Medulla oblongata (tissue), 1 donor: Measurements from ENCODE around the gene IPO4.
"Not testable (repeated sequence)": the region's sequence is repeated elsewhere in the genome, so short reads cannot be mapped to it uniquely, and the experiment has no call there.

Experiments
- DNase-seq: peaks from one replicate; pipeline ENCODE4 v3.0.0-alpha.2; 2015; ENCODE audit errors: extremely low spot score

IPO4 gene, protein sequence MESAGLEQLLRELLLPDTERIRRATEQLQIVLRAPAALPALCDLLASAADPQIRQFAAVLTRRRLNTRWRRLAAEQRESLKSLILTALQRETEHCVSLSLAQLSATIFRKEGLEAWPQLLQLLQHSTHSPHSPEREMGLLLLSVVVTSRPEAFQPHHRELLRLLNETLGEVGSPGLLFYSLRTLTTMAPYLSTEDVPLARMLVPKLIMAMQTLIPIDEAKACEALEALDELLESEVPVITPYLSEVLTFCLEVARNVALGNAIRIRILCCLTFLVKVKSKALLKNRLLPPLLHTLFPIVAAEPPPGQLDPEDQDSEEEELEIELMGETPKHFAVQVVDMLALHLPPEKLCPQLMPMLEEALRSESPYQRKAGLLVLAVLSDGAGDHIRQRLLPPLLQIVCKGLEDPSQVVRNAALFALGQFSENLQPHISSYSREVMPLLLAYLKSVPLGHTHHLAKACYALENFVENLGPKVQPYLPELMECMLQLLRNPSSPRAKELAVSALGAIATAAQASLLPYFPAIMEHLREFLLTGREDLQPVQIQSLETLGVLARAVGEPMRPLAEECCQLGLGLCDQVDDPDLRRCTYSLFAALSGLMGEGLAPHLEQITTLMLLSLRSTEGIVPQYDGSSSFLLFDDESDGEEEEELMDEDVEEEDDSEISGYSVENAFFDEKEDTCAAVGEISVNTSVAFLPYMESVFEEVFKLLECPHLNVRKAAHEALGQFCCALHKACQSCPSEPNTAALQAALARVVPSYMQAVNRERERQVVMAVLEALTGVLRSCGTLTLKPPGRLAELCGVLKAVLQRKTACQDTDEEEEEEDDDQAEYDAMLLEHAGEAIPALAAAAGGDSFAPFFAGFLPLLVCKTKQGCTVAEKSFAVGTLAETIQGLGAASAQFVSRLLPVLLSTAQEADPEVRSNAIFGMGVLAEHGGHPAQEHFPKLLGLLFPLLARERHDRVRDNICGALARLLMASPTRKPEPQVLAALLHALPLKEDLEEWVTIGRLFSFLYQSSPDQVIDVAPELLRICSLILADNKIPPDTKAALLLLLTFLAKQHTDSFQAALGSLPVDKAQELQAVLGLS

DNA sequence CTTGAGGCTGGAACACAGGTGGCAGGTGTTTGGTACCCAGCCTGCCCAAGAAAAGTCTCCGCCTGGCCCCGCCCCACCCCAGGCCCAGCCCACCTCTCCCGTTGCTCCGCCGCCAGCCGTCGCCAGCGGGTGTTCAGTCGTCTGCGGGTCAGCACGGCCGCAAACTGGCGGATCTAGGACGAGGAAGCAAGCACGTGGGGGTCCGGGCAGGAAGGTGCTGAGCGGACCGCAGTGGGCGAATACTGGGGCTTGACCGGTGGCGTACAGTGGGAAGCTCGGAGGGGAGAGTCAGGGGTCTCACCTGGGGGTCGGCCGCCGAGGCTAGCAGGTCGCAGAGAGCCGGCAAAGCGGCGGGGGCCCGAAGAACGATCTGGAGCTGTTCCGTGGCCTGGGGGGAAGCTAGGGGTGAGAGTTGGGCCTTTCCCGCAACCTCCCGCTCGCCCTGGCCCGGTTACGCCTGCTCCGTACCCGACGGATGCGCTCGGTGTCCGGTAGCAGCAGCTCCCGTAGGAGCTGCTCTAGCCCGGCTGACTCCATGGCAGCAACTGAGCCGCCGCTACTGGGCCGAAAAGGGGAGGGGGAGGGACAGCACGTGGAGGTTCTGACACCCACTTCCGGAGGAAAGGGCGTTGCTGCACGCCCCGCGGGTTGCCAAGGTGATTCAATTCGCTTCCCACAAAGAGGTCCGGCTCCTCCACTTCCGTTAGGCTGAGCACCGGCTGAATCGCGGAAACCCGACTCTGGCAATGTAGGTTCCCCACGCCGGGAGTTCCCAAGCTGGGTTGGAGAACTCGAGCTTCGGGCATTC, at the start of gene IPO4:
Gene IPO4 (minus strand): TSS at position 566 of the 808 bp plus-strand sequence. CDS start 29 bp downstream, at position 537.
- DNase-seq = peak; percentile 96

DNA sequence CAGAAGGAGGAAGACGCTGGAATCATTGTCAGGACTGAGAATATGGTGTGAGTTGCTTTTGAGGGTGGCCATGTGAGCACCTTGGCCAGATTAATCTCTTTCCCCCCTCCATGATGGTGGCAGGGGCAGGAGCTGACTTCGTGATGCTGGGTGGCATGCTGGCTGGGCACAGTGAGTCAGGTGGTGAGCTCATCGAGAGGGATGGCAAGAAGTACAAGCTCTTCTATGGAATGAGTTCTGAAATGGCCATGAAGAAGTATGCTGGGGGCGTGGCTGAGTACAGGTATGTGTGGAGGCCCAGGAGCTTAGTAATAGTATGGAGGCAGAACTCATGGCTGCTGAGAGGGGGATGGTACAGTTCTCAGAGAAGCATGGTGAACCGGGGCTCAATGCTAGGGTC, 49.5 kb upstream of the IPO4 start:
- no peak for DNase-seq

DNA sequence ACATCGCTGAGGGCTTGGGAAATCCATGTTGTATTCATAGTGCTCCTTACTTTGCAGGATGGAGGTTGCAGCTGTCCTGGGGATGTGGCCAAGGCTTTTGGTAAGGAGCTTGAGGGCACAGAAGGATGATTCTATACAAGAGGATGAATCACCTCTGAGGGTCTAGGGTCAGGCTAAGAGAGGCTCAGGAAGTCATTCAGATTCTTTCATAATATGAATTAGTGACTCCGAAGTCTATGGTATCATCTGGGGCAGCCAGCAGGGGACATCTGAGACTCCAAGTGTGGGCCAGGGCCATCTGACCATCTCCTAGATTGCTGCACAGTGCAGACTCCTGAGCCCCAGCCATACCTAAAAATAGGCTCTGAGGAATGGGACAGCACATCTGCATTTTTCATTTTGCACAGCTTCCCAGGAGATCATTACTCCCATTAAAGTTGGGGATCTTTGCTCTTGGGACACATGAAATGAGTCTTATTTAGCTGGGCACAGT, 48.9 kb upstream of the IPO4 start:
- no peak for DNase-seq

DNA sequence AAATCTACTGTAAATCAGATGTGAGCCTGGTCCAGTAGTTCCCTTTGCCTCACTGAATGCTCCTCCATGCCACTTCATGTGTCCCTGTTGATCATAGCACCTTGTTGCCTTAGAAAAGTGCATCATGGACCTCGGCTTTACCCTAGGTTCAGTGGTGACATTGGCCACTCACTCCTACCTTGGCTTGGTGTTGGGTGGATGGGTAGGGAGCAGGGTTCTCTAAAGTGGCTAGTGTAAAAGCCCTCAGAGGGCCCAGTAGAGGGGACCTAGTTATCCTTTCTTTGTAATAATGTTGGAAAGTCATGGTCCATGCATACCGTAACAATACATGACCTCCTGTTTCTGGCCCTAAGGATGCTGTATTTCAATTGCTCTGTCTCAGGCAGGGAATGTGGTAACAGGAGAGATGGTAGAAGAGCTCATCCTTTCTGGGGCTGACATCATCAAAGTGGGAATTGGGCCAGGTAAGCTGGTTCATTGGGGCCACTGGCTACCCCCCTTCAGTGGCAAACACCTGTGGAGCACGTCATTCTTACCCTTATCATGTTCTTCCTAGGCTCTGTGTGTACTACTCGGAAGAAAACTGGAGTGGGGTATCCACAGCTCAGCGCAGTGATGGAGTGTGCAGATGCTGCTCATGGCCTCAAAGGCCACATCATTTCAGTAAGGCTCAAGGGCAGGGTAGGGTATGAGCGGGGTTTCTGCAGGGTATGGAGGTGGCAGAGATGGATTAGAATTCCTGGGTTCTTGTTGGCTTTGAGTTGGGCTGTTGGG, 48.3 kb upstream of the IPO4 start:
- no peak for DNase-seq

DNA sequence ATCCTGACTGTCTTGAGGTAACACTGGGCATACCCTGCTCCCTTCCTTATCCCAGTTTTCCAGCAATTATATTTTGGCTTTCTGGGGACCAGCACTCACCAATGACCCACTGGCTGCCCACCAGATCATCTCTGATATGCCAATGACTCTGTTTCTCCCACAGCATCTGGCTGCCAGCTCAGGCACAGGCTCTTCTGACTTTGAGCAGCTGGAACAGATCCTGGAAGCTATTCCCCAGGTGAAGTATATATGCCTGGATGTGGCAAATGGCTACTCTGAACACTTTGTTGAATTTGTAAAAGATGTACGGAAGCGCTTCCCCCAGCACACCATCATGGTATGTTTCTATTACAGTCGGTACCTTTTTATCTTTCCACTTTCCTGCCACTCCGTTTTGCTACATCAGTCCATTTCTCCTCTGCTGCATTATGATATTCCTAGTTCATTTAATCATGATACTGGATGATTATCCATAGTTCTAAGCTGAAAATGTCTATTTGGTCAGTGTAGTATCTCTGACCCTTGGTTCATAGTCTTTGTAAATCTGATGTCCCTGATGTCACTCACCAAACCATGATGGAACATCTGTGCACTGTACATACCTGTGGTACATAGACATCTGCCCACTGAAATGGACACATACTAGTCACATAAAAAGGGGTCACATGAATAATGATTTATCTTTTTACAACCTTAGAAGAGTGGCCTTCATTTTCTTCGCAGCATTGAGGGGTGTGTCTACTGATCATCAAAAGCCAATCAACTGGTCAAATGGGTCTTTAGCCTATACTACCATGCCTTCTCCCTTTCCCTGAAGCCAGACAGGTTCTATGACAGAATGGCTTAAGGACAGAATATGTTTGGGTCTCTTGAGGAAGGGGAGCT, 47.4 kb upstream of the IPO4 start:
- no peak for DNase-seq

DNA sequence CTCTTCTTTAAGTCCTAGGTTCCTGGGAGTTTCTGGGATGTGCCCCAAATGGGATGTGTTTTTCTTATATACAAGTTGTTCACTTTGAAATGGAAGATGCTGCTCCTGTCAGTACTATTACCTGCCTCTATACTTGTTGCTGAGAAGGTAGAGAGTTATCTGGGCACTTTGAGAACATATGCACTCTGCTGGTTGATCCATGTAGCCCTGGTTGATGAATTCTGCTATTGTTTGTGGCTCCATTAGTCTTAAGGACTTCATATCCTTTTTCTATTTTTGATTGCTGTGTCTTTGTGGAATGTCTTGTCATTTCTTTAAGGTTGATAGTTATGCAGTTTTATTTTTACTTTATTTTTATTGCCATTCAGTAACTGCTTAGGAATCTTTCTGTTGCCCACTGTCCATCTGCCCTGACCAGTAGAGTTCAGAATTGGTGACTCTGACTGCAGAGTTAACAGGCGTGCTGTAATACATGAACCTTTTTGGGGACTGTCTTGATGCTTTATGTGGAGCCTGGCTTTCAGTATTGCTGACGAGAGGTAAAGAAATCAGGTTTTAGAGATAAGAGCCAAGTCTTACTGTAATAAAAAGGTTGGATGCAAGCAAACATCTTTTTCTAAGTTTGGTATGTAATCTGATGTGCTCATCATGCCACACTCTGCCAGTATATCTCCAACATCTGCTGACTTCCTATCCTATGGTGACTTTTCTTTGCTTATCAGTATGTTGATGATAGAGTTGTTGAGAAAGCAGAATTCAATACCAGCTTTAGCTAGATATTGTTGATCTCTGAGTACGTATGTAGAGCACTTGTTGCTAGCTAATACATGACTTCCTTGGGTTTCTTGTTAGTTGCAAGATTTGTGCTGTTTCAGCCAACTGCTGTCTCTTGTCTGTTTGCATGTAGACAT, 45.7 kb upstream of the IPO4 start:
- no peak for DNase-seq

DNA sequence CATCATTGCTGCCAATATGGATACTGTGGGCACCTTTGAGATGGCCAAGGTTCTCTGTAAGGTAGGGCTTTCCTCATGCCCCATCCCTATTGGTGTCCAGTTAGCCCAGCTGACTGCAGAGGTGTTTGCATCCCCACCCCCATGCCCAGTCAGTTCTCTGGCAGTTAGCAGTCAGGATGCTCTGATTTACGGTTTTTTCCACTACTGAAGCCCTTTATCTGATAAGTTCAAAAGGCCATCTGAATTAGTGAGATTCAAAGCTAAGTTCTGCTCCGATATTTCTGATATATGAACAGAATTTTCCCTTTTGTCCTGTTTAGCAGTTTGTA, 44.9 kb upstream of the IPO4 start:
- no peak for DNase-seq

DNA sequence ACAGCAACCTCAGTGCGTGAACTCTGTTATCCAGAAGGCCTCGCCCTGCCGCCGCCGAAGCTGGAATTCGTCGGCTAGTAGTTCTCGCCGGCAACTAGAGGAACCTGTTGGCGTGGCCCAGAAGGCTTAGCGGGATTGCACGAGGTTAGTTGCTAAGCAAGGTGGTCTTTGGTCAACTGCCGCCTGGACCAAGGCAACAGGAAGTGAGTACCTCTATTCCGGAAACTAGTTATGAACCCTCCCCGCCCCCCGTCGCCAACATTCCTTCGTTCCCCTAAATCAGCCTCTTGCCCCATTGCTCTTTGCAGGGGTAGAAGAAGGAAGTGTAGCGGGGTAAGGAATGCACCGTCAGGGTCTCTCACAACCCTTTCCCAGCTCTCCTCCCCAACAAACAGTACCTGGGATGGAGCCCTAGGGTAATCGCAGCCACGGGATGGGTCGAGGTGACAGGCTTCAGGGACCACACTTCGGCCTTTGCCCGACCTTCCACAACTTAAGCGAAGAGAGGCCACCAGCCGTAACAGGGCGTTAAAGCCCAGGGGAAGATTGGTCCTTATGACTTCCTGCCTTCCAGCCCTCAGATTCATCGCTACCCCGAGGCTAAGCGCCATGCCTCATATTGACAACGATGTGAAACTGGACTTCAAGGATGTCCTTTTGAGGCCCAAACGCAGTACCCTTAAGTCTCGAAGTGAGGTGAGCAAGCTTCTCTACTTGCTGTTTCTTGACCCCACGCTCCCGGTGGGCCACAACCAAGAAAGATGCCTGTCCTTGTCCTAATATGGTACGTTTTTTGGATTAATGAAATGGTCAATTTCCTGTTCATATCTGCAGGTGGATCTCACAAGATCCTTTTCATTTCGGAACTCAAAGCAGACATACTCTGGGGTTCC, 44.3 kb upstream of the IPO4 start, which contains the start of gene GMPR2:
Gene GMPR2 (plus strand): TSS at position 285 of the 893 bp plus-strand sequence. CDS start 325 bp downstream, at position 610.
- no peak for DNase-seq

DNA sequence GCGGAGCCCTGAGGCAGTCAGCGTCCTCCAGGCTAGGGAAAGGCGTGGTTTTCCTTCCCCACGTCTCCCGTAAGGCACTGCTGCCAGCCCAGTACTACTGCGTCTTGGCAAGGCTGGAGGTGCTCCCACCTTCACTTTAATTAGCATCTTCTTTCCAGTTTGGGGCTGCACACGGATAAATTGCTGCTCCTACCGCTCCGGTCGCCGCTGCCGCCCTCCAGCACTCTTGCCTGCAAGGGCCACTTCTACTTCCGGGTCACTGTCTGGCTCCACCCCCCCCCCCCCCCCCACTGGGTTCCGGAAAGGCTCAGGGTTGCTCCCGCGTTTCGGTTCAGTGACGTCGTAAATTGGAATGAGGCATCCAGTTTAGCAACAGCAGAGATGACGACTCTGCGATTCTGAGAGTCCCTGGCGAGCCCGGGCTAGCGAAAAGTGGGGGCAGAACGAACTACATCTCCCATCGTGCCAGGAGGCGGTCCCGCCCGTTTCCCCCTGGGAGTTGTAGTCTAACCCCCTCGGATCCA, 43.6 kb upstream of the IPO4 start, which contains the start of gene NEDD8:
Gene NEDD8 (minus strand): TSS at position 247 of the 524 bp plus-strand sequence. CDS start 100 bp downstream, at position 147.
- peak; percentile 97 for DNase-seq

DNA sequence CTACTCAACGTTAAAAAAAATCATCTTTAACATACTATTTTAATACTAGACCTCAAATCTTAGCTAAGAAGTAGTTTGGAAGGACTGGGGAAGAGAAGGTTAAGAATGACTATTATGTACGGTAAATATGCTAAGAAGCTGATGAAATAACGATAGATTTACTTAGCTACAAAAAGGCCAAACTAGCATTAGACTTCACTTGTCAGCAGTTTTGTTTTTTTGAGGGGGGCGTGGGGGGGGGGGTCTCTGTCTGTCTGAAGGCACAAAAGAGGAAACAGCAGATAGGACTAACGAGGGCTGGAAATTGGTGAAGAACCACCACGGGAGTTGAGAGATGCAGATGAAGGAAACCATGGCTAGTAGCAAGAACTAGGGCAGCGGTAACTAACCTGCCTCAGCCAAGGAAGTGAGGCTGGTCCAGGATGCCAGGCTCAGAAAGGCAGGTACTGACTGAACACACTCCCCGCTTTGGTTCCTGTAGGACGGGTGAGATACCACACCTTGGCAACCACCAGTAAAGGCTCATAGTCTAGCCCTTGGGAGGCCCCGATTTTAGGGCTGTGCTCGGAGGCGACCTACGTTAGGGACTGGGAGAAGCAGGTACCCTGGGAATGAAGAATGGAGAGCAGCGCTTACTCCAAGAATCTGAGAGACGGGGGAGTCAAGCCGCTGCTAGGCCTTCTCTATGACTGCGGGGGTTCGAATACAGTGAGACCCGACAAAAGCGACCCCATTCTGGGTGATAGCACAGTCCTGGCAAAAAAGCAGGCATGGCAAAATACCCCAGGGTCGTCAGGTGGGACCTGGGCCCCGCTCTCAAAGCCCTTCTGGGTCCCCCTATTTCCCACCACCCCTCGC, 42.9 kb upstream of the IPO4 start:
- no peak for DNase-seq

DNA sequence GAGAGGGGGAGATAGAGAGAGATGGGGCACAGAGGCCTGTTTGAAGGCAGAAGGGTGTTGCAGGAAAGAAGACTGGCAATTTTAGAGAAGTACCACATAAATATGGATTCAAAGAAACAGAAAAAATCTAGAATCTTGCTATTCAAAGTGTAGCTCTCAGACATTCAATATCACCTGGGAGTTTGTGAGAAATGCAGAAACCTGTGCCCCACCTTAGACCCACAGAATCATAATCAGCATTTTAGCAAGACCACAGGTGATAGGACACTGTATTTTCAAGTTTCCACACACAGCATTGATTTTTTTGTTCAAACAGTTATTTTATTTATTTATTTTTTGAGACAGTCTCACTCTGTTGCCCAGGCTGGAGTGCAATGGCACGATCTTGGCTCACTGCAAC, 40.3 kb upstream of the IPO4 start:
- no peak for DNase-seq

DNA sequence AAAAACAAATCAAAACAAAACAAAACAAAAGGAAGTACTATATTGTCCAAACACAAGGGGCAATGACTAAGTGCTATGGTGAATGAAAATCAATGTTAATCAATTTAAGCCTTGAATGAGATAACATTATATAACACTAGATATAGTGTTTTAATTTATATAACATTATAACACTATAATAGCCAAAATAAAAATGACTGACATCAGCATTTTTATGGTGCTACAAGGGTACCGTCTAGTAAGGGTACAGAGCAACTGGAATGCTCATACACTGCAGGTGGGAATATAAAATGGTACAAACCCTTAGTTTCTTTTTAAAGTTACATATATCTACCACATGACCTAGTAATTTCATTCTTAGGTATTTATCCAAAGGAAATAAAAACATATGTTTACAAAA, 37.9 kb upstream of the IPO4 start:
- DNase-seq = no peak

DNA sequence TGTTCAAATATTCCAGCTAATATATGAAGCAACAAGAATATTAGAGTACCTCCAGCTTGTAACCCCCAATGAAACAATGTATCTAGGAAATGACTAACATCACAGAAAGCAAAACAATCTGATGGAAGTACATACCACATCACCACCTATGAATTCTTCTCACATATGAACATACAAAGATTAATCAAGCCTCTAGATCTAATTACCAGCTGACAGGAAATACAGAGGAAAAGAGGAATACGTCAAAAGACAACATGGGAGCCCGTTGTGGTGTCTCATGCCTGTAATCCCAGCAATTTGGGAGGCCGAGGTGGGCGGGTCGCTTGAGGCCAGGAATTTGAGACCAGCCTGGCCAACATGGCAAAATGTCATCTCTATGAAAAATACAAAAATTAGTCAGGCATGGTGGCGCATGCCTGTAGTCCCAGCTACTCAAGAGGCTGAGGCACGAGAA, 36.0 kb upstream of the IPO4 start:
- no peak for DNase-seq

DNA sequence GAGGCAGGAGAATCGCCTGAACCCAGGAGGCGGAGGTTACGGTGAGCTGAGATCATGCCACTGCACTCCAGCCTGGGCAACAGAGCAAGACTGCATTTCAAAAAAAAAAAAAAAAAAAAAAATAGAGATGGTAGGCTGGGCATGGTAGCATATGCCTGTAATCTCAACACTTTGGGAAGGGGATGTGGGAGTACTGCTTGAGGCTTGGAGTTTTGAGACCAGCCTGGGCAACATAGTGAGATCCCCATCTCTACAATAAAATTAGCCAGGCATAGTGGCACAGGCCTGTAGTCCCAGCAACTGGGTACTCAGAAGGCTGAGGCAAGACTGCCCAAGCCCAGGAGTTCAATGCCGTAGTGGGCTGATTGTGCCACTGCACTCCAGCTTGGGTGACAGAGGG, 34.4 kb upstream of the IPO4 start:
- DNase-seq = not testable (repeated sequence)

DNA sequence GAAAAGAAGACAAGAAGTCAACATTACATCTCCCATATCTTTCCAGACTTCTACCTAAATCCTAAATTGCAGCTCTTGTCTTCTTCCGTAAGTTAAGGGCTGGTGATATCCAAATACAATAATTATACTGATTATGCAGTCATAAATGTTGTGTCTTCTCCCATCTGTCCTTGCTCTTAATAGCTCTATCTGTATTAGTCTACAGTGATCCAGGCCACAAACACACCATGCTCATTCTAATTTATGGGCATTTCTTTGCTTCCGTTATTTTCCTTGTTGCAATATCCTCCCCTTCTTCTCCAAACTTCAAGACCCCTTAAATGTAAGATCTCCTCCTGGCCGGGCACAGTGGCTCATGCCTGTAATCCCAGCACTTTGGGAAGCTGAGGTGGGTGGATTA, 30.9 kb upstream of the IPO4 start:
- no peak for DNase-seq

DNA sequence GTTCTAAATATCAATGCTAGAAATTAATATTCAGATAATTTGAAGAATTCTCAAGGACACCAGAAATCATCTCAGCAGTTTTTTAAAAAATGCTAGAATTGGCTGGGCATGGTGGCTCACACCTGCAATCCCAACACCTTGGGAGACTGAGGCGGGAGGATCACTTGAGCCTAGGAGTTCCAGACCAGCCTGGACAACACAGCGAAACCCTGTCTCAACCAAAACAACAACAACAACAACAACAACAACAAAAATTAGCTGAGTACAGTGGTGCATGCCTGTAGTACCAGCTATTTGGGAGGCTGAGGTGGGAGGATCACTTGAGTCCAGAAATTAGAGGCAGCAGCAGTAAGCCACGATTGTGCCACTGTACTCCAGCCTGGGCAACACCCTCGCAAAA, 30.5 kb upstream of the IPO4 start:
- no peak for DNase-seq
